Embryonic facial prominence (tissue), 1 donor: ENCODE measurements around the gene HTT.

Experiments used
- DNase-seq: peaks from one replicate; pipeline ENCODE4 v3.0.0-alpha.2; 2016; ENCODE audit errors: extremely low spot score

HTT gene

DNA sequence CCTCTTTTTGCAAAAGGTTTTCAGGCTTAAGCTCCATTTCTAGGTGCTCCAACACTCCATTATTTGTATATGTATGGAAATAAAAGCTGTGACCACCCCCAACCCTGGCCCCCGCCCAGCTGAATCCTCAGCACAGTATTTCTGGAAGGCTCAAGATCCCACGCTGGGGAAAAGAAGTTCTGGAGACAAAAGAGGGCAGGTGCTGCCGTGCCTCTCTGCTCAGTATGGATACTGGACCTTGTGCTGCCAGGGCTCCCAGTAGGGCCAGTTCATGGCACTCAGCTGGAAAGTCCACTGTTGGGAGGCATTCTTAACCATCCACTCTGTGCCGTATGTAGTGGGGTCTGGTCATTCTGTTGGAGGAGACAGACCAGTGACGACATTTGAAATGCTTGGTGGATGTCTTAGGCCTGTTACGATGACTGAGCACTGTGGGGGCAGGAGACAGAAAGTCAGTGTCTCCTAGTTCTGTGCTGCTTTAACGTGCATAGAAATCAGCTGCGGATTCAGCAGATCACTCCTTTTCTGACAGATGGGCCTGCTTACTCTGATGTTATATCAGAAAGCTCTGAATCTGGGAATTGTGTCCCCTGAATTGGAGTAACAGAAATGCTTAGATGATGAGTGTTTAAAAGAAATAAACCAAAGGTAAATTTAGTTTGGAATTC is 126.1 kb downstream of the HTT start:
- DNase-seq = no peak

DNA sequence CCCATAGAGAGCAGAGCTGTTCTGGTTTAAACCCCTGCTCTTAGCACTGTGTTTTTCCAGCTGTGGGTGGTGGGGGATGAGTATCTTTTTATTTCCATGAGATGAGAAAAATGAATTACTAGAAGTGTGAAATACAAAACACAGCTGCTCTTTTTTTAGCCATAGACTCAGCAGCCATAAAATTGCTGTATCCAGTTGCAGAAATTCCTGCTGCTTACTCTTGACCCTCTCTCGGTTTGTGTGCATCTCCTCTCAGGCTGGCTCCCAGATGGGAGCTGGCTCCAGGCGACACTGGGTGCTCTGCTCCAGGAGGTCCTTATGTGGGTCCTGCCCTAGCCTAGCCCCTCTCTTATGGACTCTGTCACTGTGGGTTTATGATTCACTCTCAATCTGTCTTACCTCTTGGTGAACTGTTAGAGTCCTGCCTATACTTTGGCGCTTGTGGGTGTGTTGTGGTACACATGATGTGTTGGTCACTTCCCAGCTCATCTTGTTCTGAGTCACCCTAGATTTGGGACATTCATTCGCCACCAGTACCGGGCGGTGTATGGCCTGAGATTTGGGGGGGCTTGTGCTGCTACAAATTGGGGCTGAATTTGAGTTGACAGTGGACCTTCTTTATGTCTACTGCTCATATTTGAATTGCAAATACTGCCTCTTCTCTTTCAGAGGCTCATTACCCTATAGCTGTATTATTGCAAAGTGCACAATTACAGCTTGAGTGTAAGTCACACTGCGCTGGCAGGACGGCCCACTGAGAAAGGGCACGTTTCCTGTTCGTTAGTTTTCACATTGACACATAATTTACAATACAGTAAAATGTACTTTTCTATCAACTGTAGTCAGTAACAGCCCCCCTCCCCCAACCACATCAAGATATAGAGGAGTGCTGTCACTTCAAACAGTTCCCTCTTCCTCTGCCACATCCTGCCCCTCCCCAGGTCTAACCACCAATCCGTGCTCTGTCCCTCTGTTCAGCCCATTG is 127.5 kb downstream of the HTT start:
- no peak for DNase-seq

DNA sequence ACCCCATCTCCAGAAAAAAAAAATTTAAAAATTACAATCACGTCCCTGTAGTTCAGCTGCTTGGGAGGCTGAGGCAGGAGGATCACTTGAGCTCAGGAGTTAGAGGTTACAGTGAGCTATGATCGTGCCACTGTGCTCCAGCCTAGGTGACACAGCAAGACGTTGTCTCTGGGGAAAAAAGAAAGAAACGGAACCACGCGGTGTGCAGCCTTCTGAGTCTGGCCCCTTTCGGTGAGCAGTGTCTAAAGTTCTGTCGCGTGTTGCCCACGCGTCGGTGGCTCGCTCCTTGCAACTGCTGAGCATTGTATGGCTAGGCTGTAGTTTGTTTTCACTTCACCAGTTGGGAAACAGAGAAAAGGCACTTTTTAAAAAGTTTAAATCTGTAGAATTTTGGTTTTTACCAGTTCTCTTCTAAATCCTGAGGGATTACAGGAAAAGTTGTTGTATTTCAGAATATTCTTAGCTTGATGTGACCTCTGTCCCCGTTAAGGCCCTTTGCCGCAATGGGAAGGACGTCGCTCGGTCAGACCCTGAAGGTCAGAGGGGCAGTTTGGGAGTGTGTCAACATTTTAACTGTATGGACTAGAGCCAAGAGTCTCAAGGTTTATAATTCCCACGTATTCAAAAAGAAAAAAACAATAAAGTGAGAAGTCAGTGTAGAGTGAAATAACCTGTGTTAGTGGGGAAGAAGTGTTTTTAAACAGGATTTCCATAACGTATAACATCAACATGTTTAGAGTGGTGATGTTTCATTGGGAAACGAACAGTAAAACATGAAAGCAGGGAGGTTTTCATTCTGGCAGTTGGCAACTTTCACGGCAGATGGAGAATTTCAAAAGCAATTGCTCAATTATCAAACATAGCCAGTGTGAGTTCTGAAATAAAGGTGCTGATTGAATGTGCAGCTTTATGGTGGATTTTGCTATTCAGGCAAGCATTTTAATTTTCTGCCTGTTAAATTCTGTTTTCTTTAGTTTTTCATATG is 128.6 kb downstream of the HTT start:
- DNase-seq = no peak

DNA sequence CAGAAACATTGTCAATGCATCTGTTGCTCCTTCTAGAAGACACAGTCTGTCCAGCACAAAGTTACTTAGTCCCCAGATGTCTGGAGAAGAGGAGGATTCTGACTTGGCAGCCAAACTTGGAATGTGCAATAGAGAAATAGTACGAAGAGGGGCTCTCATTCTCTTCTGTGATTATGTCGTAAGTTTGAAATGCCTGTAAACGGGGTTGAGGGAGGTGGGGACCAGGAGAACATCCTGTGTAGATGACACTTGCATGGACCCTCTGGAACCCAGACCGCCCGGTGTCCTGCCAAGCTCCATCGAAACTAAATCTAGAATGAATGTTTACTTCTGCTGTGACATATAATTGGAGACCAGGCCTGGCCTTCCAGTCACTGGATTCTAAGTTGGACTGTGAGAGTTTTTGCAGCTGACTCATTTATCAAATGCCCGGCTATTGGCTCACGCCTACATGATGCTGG is 129.5 kb downstream of the HTT start:
- no peak for DNase-seq

DNA sequence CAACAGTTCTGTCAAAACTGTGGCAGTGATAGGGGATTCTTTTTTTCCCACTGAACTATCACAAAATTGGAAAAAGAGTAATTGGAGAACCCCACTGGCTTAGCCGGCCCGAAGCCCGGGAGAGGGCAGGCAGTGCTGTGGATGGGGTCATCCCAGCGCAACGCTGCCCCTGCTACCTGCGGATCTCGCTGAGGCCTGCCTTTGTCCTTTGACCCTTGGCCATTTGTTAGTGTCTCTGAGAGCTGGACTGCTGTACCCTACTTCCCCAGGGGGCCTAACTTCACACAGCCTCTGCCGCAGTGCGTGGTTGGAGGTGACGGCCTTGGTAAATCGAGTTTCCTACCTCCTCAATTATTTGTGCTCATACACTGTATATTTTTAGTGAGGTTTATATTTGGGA is 131.5 kb downstream of the HTT start:
- DNase-seq = no peak

DNA sequence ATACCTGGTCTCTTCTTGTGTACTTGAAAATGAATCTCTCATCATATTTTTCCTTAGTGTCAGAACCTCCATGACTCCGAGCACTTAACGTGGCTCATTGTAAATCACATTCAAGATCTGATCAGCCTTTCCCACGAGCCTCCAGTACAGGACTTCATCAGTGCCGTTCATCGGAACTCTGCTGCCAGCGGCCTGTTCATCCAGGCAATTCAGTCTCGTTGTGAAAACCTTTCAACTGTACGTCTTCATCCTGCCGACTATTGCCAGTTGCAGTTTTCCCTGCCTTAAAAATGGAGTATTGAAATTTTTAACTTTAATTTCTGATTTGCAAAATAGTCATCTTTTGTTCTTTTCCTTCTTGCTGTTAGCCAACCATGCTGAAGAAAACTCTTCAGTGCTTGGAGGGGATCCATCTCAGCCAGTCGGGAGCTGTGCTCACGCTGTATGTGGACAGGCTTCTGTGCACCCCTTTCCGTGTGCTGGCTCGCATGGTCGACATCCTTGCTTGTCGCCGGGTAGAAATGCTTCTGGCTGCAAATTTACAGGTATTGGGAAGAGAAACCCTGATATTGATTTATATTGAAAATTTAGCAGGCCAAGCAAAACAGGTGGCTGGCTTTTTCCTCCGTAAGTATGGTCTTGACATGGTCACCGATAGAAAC is 132.1 kb downstream of the HTT start:
- no peak for DNase-seq

DNA sequence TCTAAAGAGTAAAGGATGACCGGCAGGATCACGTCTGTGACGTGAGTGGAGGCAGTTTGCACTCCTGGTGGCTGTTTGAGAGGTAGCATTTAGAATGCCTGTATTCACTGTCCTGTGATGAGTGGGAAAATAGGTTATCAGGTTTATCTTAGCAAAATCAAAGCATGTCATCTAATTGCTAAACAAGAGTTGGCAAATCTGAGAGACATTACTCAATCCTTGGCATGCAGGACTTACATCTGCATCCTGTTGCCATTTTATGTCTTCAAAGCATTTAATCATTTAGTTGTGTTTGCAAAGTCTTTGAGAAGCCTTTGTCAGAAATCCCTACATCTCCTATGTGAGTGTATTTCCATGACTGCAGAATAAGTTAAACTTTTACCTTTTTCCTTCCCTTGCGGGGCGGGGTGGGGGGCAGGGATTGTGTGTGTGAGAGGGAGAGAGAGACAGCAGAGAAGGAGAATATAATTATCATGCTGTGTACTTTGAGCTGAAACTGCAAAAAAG is 133.1 kb downstream of the HTT start:
- DNase-seq = no peak

DNA sequence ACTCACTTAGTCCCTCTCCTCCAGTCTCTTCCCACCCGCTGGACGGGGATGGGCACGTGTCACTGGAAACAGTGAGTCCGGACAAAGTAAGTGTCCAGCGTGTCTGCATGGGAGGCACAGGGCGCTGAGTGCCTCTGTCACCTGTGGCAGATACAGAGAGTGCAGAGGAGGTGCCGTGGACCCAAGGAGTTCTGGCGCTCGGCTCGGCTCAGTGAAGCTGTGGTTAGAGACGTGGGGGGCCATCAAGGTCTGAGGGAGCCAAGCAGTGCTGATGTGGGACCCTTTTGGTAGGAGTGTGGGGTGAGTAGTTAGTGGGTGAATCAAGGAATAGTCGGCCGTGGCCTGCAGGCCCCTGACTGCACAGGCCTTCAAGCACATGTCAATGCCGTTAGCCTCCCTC is 134.3 kb downstream of the HTT start:
- no peak for DNase-seq

DNA sequence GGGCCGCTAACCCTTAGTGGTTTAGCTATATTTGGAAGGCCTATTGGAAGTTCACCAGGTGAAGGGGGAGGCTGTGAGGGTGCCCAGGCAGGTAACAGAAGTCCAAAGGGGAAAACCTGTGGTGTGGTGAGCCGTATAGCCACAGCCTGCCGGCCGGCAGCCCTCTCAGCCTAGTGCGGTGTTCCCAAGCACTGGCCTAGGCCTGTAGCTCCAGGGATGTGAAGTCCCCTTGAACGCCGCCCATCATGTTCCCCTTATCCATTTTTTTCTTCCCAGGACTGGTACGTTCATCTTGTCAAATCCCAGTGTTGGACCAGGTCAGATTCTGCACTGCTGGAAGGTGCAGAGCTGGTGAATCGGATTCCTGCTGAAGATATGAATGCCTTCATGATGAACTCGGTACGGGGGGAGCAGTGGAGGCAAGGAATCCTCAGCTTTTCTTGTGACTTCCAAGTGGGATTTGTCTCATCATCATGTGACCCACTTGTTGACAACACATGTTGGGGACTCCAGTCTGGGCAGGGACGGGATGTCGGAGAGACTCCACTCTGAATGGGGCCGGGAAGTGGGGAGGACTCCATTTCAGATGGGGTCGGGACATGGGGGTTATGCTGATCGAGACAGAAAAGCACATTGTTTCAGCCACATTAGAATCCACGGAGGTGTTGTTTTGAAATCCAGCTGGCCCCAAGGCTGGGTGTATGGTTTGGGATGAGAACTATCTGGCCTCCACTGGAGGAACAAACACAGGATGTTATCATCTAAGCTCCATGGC is 135.3 kb downstream of the HTT start:
- no peak for DNase-seq

DNA sequence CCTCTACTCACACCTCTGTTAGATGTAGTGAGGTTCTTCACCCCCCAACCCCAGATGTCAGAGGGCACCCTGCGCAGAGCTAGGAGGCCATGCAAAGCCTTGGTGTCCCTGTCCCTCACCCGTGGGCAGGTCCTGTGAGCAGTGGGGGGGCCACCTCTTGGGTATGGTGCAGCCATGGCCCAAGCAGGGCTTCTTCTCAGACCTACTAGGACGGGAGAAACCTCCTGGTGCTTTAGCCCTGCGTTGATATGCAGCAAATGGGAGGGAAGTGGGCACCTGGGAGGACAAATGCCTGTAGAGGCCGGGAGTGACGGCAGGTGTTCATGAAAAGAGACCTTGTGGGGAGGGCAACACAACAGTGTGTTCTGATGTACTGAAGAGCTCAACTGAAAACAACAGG is 136.0 kb downstream of the HTT start:
- no peak for DNase-seq

DNA sequence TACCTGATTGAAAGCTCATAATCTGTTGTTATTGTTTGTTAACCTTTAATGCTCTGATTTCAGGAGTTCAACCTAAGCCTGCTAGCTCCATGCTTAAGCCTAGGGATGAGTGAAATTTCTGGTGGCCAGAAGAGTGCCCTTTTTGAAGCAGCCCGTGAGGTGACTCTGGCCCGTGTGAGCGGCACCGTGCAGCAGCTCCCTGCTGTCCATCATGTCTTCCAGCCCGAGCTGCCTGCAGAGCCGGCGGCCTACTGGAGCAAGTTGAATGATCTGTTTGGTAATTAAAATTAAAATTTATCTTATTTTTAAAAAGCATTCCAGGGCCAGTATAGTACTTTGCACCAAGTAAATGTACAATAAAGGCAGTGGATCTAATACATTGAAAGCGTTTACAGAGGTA is 137.4 kb downstream of the HTT start:
- DNase-seq = no peak

DNA sequence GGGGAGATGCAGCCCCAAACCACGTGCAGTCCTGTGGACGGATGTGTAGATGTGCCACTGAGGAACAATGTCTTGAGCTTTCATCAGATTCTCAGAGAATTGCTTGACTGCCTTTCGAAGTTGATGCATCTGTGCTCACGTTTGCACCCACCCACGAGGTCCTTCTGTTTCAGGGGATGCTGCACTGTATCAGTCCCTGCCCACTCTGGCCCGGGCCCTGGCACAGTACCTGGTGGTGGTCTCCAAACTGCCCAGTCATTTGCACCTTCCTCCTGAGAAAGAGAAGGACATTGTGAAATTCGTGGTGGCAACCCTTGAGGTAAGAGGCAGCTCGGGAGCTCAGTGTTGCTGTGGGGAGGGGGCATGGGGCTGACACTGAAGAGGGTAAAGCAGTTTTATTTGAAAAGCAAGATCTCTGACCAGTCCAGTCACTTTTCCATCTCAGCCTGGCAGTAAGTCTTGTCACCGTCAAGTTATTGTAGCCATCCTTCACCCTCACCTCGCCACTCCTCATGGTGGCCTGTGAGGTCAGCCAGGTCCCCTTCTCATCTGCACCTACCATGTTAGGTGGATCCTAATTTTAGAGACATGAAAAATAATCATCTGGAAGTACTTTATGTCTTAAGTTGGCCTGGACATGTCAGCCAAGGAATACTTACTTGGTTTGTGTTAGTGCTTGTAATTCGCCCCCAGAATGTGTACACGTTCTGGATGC is 138.1 kb downstream of the HTT start:
- no peak for DNase-seq

DNA sequence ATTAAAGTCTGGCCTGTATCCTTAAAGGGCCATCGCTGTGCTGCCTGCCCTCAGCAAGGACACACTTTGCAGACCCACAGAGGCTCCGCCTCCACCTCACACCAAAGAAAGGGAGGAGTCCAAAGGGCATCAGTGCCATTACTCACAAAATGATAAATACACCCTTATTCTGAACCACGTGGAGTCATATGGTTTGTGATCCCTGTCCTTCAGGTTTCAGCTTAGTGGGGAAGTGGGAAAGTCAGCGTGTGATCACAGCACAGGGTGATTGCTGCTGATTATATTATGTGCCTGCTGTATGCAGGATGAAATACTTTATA is 138.6 kb downstream of the HTT start:
- DNase-seq = no peak

DNA sequence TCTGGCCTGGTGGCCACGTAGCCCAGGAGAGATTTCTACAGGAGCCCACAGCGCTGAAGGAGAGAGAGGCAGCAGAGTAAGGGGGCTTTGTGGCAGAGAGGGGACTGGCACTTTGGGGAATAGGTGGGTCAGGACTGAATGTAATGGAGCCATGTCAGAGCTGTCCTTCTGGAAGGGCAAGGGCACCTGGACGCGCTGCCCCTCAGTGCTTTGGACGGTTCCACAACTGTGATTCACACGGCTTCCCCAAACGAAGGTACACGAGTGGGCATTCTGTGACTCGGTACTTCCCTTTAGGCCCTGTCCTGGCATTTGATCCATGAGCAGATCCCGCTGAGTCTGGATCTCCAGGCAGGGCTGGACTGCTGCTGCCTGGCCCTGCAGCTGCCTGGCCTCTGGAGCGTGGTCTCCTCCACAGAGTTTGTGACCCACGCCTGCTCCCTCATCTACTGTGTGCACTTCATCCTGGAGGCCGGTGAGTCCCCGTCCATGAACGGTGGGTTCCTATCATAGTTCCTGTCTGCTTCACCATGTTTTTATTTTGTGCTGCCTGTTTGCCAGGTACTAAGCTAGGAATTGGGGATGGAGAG is 139.3 kb downstream of the HTT start:
- DNase-seq = no peak

DNA sequence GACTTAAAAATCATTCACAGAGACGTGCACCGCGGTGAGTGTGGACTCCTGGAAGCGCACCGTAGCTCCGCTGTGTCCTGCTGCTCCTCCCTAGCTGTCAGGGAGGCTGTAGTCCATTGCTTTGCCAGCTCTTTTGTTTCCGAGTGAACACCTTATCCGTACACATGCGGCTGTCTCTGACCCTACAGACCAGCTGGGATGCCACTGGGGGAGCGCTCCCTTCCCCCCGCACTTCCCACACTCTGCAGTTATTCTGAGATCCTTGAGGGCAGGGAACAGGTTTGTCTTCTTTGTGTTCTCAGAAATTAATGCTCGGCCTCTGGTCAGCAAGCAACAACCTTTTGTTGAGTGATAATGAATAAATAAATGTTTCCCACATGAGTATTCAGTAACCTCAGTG is 140.8 kb downstream of the HTT start:
- DNase-seq = no peak

DNA sequence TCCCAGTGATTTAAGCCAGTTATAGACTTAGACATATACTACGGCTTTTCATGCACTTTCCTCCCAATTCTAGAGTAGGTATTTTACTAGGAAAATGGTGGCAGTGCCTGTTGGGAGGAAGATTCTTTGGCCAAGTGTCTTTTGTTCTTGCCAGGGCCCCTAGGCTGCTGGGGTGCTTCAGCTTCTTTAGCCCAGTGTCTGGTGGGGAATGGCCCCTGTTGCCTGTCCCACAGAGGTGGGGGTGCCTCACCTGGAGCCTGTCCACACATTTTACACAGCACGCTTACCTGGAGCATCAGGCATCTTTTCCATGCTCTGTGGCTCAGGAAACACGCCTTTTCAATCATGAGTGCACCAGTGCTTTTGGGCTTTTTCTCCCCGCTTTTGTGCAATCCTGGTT is 141.3 kb downstream of the HTT start:
- DNase-seq = no peak

DNA sequence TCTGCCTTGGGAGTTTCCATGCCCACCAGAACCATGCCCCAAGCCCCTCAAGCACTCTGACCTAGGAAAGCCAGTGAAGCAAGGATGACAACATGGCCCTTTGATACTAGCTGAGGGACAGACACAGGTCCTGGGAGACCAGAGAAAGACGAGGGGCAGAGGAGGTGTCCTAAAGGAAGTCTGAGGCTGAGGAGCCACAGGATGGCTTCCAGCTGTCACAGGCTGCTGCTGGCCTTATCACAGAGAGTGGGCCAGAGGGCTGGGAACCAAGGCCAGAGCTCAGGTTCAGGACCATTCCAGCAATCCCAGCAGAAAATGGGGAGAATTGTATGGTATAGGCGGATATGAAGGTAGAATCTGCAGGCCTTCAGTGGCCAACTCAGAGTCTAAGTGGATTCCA is 142.8 kb downstream of the HTT start:
- no peak for DNase-seq

DNA sequence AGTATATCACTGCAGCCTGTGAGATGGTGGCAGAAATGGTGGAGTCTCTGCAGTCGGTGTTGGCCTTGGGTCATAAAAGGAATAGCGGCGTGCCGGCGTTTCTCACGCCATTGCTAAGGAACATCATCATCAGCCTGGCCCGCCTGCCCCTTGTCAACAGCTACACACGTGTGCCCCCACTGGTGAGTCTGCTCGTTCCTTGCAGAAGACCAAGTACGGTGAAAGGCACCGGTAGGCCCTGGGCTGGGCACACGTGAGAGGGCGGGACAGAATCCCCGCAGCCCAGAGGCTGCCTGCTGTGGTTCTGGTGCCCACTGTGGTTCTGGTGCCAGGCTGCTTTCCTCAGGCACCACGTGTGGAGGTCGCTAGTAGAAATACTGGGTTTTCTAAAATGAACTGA is 143.3 kb downstream of the HTT start:
- DNase-seq = no peak
